Peyer's patch (tissue), 4 donors: ENCODE measurements around the gene KIFC3.

Source experiments
- CTCF ChIP-seq, 6 experiments: fragments of 450-650 bp in 4 of 6; fragments of 200-600 bp in 2 of 6; sonication (generic) in 1 of 6; IDR thresholded peaks; one replicate each; pipeline ENCODE4 v1.5.1; 2017 to 2019; ENCODE audit warnings: antibody characterized with exemption in 6 of 6, mild to moderate bottlenecking in 3 of 6, moderate library complexity in 1 of 6
- POLR2A ChIP-seq, 2 donors: fragments of 450-650 bp; IDR thresholded peaks; one replicate each; pipeline ENCODE4 v1.5.1; 2017; ENCODE audit warnings: antibody characterized with exemption in 2 of 2, mild to moderate bottlenecking in 2 of 2, moderate library complexity in 2 of 2

- TF ChIP-seq POLR2A (IDR thresholded peaks at IDR 0.05), result no peak
- no peak for TF ChIP-seq CTCF (IDR thresholded peaks at IDR 0.05)
These were observed 20.9 kb downstream of the KIFC3 start for GRCh38 chr16:57781349-57781740.
